ENCODE measurements around the gene HSD11B2.
A peak's percentile ranks its signal among the peaks of the same experiment; 100 is the strongest.

The HSD11B2 gene

DNA sequence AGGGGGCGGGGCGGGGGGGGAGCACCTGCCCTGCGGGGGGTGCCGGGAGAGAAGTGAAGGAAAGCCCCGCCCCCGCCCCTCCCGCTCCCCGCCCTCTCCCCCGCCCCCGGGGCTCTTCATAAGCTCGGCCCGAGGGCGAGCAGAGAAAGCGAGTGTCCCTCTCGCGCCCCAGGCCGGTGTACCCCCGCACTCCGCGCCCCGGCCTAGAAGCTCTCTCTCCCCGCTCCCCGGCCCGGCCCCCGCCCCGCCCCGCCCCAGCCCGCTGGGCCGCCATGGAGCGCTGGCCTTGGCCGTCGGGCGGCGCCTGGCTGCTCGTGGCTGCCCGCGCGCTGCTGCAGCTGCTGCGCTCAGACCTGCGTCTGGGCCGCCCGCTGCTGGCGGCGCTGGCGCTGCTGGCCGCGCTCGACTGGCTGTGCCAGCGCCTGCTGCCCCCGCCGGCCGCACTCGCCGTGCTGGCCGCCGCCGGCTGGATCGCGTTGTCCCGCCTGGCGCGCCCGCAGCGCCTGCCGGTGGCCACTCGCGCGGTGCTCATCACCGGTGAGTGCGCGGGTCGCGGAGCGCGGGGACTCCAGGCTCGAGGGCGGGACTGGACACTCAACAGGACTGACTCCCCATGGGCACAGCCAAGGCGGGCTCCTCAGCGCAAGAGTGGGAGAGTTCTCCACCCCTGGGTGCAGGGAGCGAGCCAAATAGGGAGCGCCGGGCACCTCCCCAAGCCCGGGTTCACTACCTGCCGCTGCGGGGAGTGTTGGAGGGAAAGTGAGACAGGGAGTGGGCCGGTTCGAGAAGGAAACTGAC lies at the start of gene HSD11B2:
HSD11B2 (plus strand) TSS at position 145 of the 798 bp plus-strand sequence; CDS start at position 273, 128 bp downstream.
- H3K27ac ChIP-seq: peak within 1 kb of the TSS in 1 of 2 donors; percentile 71
- TF ChIP-seq, protein P1, sequence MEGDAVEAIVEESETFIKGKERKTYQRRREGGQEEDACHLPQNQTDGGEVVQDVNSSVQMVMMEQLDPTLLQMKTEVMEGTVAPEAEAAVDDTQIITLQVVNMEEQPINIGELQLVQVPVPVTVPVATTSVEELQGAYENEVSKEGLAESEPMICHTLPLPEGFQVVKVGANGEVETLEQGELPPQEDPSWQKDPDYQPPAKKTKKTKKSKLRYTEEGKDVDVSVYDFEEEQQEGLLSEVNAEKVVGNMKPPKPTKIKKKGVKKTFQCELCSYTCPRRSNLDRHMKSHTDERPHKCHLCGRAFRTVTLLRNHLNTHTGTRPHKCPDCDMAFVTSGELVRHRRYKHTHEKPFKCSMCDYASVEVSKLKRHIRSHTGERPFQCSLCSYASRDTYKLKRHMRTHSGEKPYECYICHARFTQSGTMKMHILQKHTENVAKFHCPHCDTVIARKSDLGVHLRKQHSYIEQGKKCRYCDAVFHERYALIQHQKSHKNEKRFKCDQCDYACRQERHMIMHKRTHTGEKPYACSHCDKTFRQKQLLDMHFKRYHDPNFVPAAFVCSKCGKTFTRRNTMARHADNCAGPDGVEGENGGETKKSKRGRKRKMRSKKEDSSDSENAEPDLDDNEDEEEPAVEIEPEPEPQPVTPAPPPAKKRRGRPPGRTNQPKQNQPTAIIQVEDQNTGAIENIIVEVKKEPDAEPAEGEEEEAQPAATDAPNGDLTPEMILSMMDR (IDR thresholded peaks at IDR 0.05): no peak
- H3K4me3 ChIP-seq: peak within 1 kb of the TSS; percentile 74
- DNase-seq (ENCODE audit: low spot score): no peak

DNA sequence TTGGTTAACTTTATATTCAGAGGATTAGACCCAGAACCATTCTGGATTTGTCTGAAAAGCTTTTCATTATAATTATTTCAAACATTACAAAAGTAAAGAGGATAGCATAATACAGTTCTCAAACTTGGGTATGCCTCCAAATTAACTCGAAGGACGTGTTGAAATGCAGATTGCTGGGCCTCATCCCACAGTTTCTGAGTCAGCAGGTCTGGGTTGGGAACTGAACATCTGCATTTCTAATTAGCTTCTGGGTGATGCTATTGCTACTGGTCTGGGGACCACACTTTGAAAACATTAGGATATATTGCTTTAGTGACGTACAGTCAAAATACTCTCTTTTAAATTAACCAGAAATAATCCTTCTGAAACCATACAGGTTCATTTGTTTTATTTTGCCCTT lies 47.6 kb upstream of the HSD11B2 start:
- Histone ChIP-seq H3K4me3 (no peak overlapping the region), H3K27ac (no peak overlapping the region)
- no peak for DNase-seq (ENCODE audit: low spot score)
- TF ChIP-seq, protein P1 (IDR thresholded peaks at IDR 0.05): no peak

DNA sequence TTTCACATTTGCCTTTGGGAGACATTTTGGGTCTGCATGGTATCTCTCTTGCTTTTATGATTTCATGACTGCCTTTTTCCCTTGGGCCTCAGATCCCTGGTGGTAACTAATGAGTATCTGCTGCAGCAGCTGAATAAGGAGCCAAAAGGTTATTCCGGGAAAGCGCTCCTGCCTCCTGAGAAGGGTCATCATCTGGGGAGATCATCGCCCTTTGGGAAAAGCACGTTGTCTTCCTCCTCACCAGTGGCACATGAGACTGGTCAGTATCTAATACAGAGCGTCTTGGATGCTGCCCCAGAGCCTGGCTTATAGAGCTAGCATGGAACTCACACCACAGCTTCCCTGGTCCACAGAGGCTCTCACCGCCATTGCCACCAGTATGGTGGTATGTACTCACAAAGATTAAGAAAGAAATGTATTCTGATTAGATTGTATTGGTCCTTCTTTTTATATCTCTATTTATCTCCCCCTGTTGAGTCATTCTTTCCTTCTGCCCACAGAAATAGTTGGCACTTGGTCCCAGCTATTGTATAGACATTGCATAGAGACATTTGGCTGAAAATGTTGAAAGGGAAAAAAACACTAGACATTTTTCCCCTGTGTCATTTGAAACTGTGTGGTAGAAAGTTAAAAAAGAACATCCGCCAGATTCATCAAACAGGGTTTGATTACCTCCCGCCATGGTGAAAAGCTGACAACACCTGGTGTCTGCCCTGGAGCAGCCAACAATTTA lies 46.0 kb upstream of the HSD11B2 start:
- DNase-seq (ENCODE audit: low spot score): no peak
- Histone ChIP-seq H3K4me3 (no peak overlapping the region), H3K27ac (no peak overlapping the region)
- TF ChIP-seq, protein P1 (IDR thresholded peaks at IDR 0.05): no peak

DNA sequence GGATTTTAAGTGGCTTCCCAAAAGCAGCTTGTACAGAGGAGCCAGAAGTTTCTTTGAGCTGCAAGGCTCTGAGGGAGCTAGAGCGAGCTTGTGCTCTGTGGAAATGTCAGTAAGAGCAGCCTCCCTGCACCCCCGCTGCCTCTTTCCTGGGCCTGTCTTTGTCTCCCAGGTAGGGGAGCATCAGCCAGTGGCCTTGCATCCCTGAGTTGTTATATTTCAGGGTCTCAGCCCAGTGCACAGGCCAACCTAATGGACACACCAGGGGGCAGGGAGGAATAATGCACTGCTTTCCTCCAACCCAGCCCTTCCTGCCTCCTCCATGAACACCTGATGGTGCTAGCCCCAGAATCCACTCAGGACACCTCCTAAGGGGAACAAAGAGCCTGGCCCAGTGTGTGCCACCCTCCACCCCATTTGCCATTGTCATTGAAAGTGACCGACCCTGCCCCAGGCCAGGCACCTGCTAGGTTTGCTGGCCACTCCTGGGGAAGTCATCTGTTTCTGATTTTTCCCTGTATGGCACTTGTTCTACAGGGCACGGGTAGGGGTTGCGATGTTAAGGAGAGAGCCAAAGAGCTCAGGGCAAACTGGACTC lies 44.0 kb upstream of the HSD11B2 start:
- TF ChIP-seq, protein P1 (IDR thresholded peaks at IDR 0.05): no peak
- Histone ChIP-seq H3K27ac (no peak overlapping the region), H3K4me3 (no peak overlapping the region)
- DNase-seq (ENCODE audit: low spot score): no peak

DNA sequence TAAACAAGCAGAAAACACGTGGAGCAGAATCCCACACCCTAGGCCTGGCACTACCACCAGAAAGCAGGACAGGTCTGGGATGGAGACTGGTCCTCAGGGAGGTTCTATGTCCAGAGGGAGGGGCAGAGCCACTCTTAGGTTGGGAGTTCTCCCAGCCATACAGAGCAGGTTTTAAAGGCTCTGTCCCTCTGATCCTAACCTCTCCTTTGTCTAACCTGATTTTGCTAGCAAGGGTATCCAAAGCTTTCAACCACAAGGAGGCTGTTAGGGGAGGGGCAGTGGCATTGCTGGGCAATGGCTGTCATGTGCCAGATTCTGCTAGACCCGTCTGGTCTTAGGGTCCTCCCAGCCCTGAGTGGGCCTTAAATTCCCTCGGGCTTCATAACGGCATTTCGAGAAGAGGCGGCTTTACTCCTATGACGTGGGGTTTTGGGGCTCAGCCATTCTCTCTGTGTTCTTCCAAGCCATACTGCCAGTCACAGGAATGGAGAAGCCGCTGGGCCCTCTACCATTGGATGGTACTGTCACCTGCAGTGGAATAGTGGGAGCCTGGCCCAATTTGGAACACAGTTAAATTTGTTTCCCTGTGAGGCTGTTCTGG lies 43.3 kb upstream of the HSD11B2 start:
- no peak for DNase-seq (ENCODE audit: low spot score)
- Histone ChIP-seq H3K4me3 (no peak overlapping the region), H3K27ac (no peak overlapping the region)
- TF ChIP-seq, protein P1 (IDR thresholded peaks at IDR 0.05): no peak

DNA sequence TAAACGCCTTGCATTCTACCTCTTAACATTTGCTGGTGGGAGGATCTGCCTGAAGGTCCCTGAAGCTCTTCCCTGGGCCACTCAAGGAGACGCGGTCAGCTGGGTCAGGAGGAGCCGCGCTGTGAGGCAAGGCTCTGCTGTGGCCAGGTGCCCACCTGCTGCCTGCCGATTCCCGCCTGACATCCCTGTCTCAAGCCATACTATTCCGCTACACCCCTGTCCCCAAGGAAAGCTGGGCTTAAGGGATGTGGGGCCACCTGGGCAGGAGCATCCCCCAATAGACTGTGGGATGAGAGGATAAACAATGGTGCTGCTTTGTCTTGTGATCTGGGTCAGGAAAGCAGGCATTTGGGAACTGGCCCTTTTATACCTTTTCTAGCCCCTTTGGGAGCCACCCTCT lies 42.7 kb upstream of the HSD11B2 start:
- no peak overlapping the region for H3K4me3 ChIP-seq
- H3K27ac ChIP-seq: no peak overlapping the region
- TF ChIP-seq, protein P1 (IDR thresholded peaks at IDR 0.05): no peak
- no peak for DNase-seq (ENCODE audit: low spot score)

All from coronary artery (tissue), 2 donors.